ENCODE data around the gene PRG3.
"Not testable (repeated sequence)": the region's sequence is repeated elsewhere in the genome, so short reads cannot be mapped to it uniquely, and the experiment has no call there.

Gene PRG3

DNA sequence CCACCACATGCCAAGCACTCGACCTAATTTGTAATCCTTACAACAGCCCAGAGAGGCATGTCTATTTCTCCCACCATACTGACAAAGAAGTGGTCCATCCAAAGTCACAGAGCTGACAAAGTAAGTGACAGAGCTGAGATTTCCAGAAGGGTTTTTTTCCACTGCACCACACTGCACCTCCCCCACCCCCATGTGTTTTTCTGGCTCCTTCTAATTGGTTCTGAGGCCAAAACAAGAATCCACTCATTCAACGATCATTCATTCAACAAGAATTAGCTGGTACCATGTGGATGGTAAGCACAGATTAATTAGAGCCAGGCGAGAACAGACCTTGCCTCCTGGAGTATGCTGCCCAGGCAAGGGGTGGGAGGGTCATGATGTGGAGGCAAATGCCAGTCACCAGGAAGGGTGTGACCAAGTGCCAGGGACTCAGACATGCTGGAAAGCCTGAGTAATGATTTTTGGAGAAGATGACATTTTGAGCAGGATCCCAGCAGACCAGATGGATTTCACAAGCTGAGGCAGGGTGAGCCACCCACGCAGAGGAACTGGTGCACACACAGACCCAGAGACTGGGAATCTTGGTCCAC is 24.4 kb upstream of the PRG3 start:
- no peak overlapping the region for H3K4me3 ChIP-seq
- TF ChIP-seq, protein P1, sequence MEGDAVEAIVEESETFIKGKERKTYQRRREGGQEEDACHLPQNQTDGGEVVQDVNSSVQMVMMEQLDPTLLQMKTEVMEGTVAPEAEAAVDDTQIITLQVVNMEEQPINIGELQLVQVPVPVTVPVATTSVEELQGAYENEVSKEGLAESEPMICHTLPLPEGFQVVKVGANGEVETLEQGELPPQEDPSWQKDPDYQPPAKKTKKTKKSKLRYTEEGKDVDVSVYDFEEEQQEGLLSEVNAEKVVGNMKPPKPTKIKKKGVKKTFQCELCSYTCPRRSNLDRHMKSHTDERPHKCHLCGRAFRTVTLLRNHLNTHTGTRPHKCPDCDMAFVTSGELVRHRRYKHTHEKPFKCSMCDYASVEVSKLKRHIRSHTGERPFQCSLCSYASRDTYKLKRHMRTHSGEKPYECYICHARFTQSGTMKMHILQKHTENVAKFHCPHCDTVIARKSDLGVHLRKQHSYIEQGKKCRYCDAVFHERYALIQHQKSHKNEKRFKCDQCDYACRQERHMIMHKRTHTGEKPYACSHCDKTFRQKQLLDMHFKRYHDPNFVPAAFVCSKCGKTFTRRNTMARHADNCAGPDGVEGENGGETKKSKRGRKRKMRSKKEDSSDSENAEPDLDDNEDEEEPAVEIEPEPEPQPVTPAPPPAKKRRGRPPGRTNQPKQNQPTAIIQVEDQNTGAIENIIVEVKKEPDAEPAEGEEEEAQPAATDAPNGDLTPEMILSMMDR (IDR thresholded peaks at IDR 0.05), result no peak
- peaks cover 0 to 3% (median 0%) of the 10 kb centered on the region in 4 donors for H3K4me1 ChIP-seq
- intact Hi-C loops (cut with DNase I; ENCODE audit: low total_unique reads), result no loop called here
- no peak for DNase-seq
- no peaks in the 10 kb centered on the region for H3K9me3 ChIP-seq
- H3K27ac ChIP-seq, result no peak overlapping the region
- no peaks in the 10 kb centered on the region for H3K27me3 ChIP-seq
- peaks cover 27 to 54% (median 33%) of the 10 kb centered on the region in 3 donors for H3K36me3 ChIP-seq

DNA sequence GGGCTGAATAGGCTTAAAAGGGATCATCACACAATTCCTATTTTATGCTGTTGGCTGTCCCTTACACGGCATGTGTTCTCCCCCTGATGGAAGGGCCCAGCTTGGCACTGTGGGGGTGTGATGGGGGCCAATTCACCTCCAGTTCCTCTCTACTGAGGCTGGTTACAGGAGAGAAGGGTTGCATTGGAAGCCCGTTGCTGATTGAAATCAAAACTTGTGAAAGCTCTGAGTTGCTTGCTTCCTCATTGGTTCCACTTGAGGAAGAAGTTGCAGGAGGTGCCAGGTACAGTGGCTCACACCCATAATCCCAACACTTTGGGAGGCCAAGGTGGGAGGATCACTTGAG is 22.8 kb upstream of the PRG3 start:
- TF ChIP-seq, protein P1 (IDR thresholded peaks at IDR 0.05), result no peak
- H3K4me1 ChIP-seq, result peaks cover 0 to 3% (median 0%) of the 10 kb centered on the region in 4 donors
- H3K36me3 ChIP-seq, result peaks cover 12 to 38% (median 17%) of the 10 kb centered on the region in 3 donors
- H3K4me3 ChIP-seq, result no peak overlapping the region
- intact Hi-C loops (cut with DNase I; ENCODE audit: low total_unique reads), result no loop called here
- H3K9me3 ChIP-seq, result no peaks in the 10 kb centered on the region
- no peaks in the 10 kb centered on the region for H3K27me3 ChIP-seq
- no peak overlapping the region for H3K27ac ChIP-seq
- DNase-seq, result no peak

DNA sequence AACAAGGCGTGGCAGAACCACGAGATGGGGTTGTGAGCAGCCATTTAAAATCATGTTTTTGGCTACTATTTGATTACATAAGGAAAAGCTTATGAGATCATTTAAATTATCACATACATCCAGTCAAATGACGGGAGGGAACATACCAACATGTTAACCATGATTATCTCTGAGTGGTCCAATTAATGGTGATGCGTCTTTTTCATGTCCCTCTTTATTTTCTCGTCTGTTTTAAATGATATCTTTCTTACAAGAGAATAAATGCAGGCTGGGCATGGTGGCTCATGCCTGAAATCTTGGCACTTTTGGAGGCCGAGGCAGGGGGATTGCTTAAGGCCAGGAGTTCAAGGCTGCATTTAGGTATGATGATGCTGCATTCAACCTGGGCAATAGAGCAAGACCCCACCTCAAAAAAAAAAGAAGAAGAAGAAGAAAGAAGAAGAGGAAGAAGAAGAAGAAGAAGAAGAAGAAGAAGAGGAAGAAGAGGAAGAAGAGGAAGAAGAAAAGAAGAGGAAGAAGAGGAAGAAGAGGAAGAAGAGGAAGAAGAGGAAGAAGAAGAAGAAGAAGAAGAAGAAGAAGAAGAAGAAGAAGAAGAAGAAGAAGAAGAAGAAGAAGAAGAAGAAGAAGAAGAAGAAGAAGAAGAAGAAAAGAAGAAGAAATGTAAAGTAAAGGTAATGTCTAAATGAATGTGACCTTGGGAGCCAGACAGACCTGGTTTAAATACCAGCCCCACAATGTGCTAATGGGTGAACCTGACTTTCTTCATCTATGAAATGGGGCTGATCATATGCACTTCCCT is 22.3 kb upstream of the PRG3 start:
- intact Hi-C loops (cut with DNase I; ENCODE audit: low total_unique reads); H3K9me3 ChIP-seq; DNase-seq; H3K4me1 ChIP-seq; H3K4me3 ChIP-seq; H3K27me3 ChIP-seq; H3K27ac ChIP-seq: not testable (repeated sequence)
- peaks cover 6 to 32% (median 12%) of the 10 kb centered on the region in 3 donors for H3K36me3 ChIP-seq

DNA sequence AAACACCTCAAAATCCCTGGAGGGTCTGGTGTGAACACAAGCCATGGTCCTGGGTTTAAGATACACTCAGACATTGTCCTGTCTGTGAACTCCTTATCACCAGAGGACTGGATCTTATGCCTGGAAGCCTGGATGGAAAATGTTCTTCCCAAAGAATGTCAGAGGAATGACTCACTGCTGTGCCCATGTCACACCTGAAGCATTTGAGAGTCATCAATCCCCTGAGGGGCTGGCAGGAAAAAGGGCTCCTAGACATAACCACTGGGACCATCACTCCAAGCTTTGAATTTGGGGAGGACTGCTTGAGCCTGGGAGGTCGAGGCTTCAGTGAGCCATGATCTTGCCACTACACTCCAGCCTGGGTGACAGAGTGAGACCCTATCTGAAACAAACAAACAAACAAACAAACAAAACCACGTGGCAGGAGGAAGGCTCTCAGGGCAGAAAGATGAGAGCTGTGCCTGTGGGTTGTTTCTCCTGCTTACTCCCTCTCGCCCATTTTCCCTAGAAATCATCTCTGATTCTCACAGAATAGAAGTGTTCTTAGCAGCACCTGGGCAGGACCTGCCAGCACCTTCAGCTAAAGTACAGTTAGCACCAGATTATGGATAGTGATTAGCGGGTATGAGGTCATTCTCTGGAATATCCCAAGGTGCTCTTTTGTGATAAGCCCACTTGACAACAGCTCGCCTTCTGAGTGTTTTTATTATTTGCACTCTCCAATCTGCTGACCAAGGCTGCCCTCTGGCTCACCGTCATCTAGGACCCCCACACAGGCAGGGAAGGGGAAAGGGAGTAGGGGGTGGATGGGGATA is 21.4 kb upstream of the PRG3 start:
- Histone ChIP-seq H3K27ac (no peak overlapping the region), H3K4me1 (peaks cover 0 to 3% (median 0%) of the 10 kb centered on the region in 4 donors), H3K4me3 (no peak overlapping the region), H3K9me3 (no peaks in the 10 kb centered on the region), H3K27me3 (no peaks in the 10 kb centered on the region), H3K36me3 (peaks cover 0 to 24% (median 3%) of the 10 kb centered on the region in 3 donors)
- TF ChIP-seq, protein P1 (IDR thresholded peaks at IDR 0.05), result no peak
- intact Hi-C loops (cut with DNase I; ENCODE audit: low total_unique reads), result no loop called here
- no peak for DNase-seq

DNA sequence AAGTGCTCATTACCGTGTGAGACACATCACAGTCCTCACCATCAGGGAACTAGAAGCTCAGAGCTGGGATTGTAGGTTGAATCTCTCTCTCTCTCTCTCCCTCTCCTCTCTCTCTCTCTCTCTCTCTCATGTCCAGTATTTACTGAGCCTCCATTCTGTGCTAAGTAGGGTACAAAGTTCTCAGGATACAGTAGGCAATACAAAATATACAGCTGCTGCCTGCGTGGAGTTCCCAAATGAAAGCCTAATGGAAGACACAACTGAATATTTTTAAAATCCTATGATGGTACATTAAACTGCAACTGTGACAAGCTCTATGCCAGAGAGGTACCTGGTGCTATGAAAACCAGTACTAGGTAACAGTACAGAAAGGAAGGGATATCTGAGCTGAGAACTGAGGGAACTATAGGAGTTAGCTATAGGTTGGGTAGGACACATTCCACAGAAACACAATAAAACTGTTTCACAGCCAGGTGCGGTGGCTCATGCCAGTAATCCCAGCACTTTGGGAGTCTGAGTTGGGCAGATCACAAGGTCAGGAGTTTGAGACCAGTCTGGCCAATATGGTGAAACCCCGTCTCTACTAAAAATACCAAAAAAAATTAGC is 19.1 kb upstream of the PRG3 start:
- Histone ChIP-seq H3K4me1 (no peaks in the 10 kb centered on the region), H3K27me3 (no peaks in the 10 kb centered on the region), H3K27ac (no peak overlapping the region), H3K36me3 (peaks cover 0 to 4% (median 0%) of the 10 kb centered on the region in 3 donors), H3K4me3 (no peak overlapping the region), H3K9me3 (no peaks in the 10 kb centered on the region)
- intact Hi-C loops (cut with DNase I; ENCODE audit: low total_unique reads), result no loop called here
- TF ChIP-seq, protein P1 (IDR thresholded peaks at IDR 0.05), result no peak
- DNase-seq, result no peak
